NCI-H1930 (cell line): Measurements from ENCODE around the gene TOP3A.

ENCODE experiments used
- DNase-seq, 2 experiments: peaks; one replicate each; lab custom pipeline; 2025; lab: John Stamatoyannopoulos, UW

TOP3A gene

GRCh38 chr17:18233803-18234518 lies 80.8 kb downstream of the TOP3A start:
- DNase-seq, result no peak

- no peak for DNase-seq
Observed at GRCh38 chr17:18231164-18231563, 83.6 kb downstream of the TOP3A start.

GRCh38 chr17:18230288-18231141 lies 84.3 kb downstream of the TOP3A start:
- DNase-seq, result no peak

- no peak for DNase-seq
Observed at GRCh38 chr17:18229771-18230170, 85.0 kb downstream of the TOP3A start.

- no peak for DNase-seq
Observed at GRCh38 chr17:18229254-18229653, 85.5 kb downstream of the TOP3A start.

GRCh38 chr17:18228176-18228682 lies 86.6 kb downstream of the TOP3A start:
- DNase-seq, result no peak

- no peak for DNase-seq
Observed at GRCh38 chr17:18227635-18228034, 87.2 kb downstream of the TOP3A start.

- no peak for DNase-seq
Observed at GRCh38 chr17:18226284-18226945, 88.4 kb downstream of the TOP3A start.

GRCh38 chr17:18225642-18226283 lies 89.0 kb downstream of the TOP3A start:
- no peak for DNase-seq

- DNase-seq, result peak; percentile 90 to 95
Observed at GRCh38 chr17:18225121-18225641, 89.6 kb downstream of the TOP3A start, which contains the start of gene LLGL1. LLGL1 (plus strand) TSS chr17:18225635; CDS start chr17:18225683, 48 bp downstream.

- no peak for DNase-seq
Observed at GRCh38 chr17:18224387-18225120, 90.2 kb downstream of the TOP3A start.

- DNase-seq, result no peak
Observed at GRCh38 chr17:18224053-18224386, 90.8 kb downstream of the TOP3A start.
